Limb (tissue), 2 donors: ENCODE results near the gene ATIC.
"Not testable (repeated sequence)": the region's sequence is repeated elsewhere in the genome, so short reads cannot be mapped to it uniquely, and the experiment has no call there.

Experiments
- DNase-seq, 2 donors: peaks; one replicate each; pipeline ENCODE4 v3.0.0-alpha.2; 2016; ENCODE audit errors: extremely low spot score in 2 of 2

ATIC gene

DNA sequence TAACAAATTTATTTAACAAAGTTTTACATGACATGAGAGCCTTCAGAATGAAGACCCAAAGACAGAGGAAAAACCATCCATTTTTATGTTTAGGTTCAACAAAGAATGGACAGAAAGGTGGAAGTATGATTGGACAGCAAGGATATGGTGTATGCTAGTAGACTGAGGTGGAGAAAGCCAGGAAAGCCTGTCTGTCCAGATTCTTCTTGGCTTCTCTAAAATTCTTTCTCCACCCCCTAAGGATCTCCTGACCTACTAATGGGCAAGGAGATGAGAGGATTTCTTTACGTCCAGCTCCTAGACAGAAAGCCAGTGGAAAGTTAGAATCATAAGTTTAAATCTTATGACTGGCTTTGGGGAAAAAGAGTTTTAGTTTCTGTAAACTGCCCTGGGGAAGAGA, 3.0 kb downstream of the ATIC start:
- DNase-seq = no peak

GRCh38 chr2:215315301-215315700, 3.4 kb downstream of the ATIC start:
- no peak for DNase-seq

DNA sequence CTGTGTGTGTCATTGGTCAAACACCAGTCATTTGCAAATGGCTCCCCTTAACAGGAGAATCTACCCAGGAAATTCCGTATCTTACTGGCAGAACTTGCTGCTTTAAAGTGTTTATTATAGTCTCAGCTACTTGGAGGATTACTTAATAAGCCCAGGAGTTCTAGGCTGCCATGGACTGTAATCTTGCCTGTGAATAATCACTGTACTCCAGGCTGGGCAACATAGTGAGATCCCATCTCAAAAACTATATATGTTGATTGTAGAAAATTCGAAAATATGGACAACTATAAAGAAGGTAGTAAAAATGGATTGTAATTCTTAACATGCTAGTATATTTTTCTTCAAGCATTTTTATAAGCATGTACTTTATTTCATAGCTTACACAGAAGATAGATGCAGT, 4.5 kb downstream of the ATIC start:
- DNase-seq = no peak

GRCh38 chr2:215319500-215319899, 7.6 kb downstream of the ATIC start:
- no peak for DNase-seq

DNA sequence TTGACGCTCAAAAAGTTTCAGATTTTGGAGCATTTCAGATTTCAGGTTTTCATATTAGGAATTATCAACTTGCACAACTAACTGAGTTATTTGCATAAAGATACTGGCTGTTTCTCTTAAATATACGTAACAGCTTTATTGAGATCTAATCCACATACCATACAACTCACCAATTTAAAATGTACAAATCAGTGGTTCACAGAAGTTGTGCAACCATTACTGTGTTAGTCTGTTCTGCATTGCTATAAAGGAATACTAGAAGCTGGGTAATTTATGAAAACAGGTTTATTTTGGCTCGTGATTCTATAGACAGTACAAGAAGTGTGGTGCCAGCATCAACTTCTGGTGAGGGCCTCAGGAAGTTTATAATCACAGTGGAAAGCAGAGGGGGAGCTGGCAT, 8.2 kb downstream of the ATIC start:
- DNase-seq = no peak

DNA sequence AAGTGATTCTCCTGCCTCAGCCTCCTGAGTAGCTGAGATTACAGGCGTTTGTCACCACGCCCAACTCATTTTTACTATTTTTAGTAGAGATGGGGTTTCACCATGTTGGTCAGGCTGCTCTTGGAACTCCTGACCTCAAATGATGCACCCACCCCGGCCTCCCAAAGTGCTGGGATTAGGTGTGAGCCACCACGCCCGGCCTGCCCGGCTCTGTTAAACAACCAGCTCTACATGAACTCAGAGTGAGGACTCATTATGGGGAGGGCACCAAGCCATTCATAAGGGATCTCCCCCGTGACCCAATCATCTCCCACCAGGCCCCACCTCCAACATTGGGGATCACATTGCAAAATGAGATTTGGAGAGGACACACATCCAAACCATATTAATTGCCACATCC, 8.8 kb downstream of the ATIC start:
- no peak for DNase-seq

- no peak for DNase-seq
Measured at GRCh38 chr2:215324811-215325210, 13.0 kb downstream of the ATIC start.

DNA sequence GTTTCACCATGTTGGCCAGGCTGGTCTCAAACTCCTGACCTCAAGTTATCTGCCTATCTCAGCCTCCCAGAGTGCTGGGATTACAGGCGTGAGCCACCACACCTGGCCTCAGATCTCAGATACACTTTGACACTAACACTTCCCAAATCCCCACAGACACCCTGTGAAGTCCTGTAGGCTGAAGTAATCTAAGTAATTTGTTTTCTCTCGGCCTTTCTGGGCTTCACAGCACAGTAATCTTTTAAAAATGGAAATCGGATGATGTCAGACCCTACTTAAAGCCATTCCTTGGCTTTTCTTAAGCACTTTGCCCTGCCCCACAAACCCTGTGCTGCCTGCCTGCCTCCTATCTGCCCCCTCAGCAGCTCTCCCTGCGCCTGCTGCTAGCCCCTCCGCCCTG, 16.2 kb downstream of the ATIC start:
- no peak for DNase-seq

DNA sequence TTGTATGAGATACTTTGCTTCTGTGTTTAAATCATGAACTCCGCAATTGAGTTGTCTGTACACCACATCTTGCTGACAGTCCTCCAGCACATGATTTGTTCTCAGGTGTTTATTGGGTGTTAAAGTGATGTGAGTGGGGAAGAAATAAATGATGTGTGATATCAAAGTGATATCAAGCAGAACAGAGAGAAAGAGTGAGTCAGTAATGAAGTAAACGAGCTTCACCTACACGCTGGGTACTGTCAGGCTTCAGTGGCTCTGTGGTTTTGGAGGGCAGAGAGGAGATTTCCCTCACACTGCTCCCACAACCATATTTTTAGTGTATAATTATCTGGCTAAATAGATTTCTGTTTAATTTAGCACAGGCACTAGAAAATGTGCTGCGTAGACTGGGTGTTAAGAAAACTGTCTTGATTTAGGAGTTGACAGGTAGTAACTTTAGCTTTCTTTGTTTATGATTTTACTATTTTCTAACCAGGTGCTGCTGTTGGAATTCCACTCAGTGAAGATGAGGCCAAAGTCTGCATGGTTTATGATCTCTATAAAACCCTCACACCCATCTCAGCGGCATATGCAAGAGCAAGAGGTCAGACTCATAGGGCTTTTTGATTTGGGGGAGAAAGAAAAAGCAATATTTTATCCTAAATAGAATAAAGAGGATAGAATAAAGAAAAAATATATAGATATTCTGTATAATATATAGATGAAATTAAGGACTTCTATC, 21.2 kb downstream of the ATIC start:
- no peak for DNase-seq

DNA sequence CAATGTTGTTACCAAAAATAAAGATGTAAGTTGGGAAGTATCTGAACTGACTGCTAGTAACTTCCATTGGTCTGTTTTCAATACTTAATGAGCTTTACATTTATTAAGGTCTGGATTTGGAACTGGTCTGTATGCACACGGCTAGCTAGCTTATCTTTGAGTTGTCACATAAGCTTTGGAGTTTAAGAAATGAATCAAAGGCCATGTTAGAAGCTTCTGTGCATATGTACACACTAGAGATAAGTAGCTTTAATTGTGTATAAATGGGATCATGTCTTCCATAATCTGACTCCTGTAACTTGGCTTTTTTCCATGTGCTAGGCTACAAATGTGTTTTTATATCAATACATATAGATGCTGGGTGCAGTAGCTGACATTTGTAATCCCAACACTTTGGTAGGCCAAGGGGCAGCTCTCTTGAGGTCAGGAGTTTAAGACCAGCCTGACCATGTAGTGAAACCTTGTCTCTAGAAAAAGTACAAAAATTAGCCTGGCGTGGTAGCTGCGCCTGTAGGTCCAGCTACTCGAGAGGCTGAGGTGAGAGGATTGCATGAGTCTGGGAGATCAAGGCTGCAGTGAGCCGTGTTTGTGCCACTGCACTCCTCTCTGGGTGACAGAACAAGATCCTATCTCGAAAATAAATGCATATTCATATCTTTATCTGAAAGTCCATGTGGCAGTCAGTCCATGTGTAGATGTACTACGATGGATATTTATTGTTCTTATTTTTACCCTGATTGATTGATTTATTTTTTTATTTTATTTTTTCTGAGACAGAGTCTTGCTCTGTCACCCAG, 27.2 kb downstream of the ATIC start:
- no peak for DNase-seq

- no peak for DNase-seq
Measured at GRCh38 chr2:215347878-215348277, 36.0 kb downstream of the ATIC start.

GRCh38 chr2:215352602-215353001, 40.7 kb downstream of the ATIC start:
- DNase-seq = no peak

GRCh38 chr2:215354771-215355695, 43.2 kb downstream of the ATIC start:
- no peak for DNase-seq

DNA sequence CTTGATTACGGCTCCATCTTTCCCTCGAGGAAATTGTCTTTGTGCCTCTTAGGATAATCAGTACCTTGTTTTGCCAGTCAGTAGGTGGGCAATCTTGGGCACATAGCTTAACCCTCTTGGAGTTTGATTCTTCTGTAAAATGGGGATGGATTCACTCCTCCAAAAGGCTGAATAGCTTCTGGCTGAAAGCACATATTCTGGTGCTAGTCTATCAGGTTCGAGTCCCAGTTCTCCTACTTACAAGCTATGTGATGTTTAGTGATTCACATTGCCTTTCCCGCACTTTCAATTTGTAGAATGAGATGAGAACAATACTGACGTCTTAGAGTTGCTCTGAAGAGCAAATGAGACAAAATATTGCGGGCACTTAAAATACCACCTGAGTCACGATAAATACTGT, 43.9 kb downstream of the ATIC start:
- no peak for DNase-seq

GRCh38 chr2:215356334-215356947, 44.6 kb downstream of the ATIC start:
- DNase-seq = no peak

- DNase-seq = peak in 1 of 2 donors; percentile 51
Measured at GRCh38 chr2:215356948-215357461, 45.1 kb downstream of the ATIC start.

GRCh38 chr2:215357660-215358059, 45.8 kb downstream of the ATIC start:
- no peak for DNase-seq

GRCh38 chr2:215358312-215358845, 46.5 kb downstream of the ATIC start:
- DNase-seq = no peak

DNA sequence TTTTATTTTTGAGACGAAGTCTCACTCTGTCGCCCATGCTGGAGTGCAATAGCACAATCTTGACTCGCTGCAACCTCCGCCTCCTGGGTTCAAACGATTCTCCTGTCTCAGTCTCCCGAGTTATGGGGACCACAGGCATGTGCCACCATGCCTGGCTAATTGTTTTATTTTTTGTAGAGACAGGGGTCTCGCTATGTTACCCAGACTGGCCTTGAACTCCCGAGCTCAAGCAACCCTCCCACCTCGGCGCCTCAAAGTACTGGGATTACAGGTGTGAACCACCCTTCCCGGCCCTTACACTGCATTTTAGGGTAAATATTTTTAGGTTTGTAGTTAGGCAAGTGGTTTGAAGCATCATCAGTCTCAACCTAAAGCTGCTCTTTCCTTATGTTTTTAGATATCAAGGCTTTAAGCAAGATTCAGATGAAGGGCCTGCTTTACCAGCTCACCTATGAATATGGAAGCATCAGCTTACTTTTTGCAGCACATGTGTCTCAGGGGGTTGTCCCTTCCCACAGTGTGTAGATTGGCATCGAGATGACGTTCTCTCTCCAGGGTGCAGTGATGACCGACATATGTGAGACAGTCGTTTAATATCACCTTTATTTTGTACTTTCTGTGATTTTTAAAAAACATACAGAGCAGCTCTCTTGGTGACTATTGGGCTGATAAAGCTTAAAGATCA, 47.2 kb downstream of the ATIC start:
- no peak for DNase-seq

GRCh38 chr2:215359576-215359922, 47.7 kb downstream of the ATIC start:
- no peak for DNase-seq

DNA sequence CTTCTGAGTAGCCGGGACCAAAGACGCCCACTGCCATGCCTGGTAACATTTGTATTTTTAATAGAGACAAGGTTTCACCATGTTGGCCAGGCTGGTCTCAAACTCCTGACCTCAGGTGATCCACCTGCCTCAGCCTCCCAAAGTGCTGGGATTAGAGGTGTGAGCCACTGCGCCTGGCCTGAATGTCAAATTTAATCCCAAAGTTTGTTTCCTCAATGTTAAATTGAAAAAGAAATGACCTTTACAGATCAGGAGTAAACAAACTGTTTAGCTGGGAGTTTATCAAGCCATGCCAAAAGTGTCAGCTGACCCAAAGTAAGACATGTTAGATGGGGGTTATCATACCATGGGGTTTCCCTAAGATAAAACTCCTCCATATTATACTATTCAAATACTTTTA, 48.2 kb downstream of the ATIC start:
- DNase-seq = not testable (repeated sequence)
